ENCODE measurements around the gene MTMR2. TPM values are rescaled to one million over a fixed set of nuclear protein-coding genes. Genes with fewer than 3 reads are reported as not detected.

Gene MTMR2
- total and polyA plus RNA-seq, 9 of the 15 experiments (the other 6 are each of a cell fraction or from before 2014, with no cell fraction given) = 12.6 to 35.8 (median 25.2) TPM

GRCh38 chr11:95790933-95791708, 132.8 kb downstream of the MTMR2 start (continued):
- TF ChIP-seq NCOA2 (IDR thresholded peaks at IDR 0.05; ENCODE audit: partially characterized antibody in 2 of 2) = no peak
- no peak for TF ChIP-seq THRB (CRISPR knock-in tag; conservative IDR thresholded peaks at IDR 0.05)
- TF ChIP-seq POLR2AphosphoS5 (IDR thresholded peaks at IDR 0.05; ENCODE audit: control insufficient read depth, insufficient read depth, low read depth, low read length) = peak; percentile 46; the same call in 1 of the 2 replicates
- 0 out of 2 replicates have a peak, but pooled peaks have one; percentile 45 for TF ChIP-seq ELF2 (CRISPR knock-in tag; IDR thresholded peaks at IDR 0.05)
- peak; percentile 11; the same call in 1 of the 2 replicates for TF ChIP-seq ZNF324 (CRISPR knock-in tag; IDR thresholded peaks at IDR 0.05)
- peak; percentile 90 for TF ChIP-seq TFE3 (CRISPR knock-in tag; IDR thresholded peaks at IDR 0.05)
- no peak for TF ChIP-seq FOXJ2 (tag; IDR thresholded peaks at IDR 0.05)
- no peak for TF ChIP-seq RCOR1 (IDR thresholded peaks at IDR 0.05; ENCODE audit: borderline replicate concordance in 1 of 2, low read depth in 2 of 2, low read length in 2 of 2)
- TF ChIP-seq ZNF316 (IDR thresholded peaks at IDR 0.05) = peak; percentile 11; the same call in 1 of the 2 replicates
- peak; percentile 65 for TF ChIP-seq CBFA2T2 (conservative IDR thresholded peaks at IDR 0.05)
- TF ChIP-seq MGA (IDR thresholded peaks at IDR 0.05) = peak; percentile 51
- TF ChIP-seq ZNF197 (CRISPR knock-in tag; IDR thresholded peaks at IDR 0.05; ENCODE audit: low read depth) = no peak
